Retinal pigment epithelial cell (primary cell): ENCODE data around the gene NUAK1.

Source experiments
- DNase-seq: peaks from one replicate; pipeline ENCODE4 v3.0.0-alpha.2; 2010; ENCODE audit warnings: low read depth
- H3K4me3 ChIP-seq: 2 replicates; pipeline ENCODE4 v1.5.1; 2011; ENCODE audit warnings: mild to moderate bottlenecking, low read length, control low read depth, moderate library complexity
- TF ChIP-seq, protein P1 (sequence below): conservative IDR thresholded peaks from 2 replicates; pipeline ENCODE4 v1.5.1; 2011; ENCODE audit warnings: low read depth, low read length, control low read depth, inconsistent platforms

The NUAK1 gene

DNA sequence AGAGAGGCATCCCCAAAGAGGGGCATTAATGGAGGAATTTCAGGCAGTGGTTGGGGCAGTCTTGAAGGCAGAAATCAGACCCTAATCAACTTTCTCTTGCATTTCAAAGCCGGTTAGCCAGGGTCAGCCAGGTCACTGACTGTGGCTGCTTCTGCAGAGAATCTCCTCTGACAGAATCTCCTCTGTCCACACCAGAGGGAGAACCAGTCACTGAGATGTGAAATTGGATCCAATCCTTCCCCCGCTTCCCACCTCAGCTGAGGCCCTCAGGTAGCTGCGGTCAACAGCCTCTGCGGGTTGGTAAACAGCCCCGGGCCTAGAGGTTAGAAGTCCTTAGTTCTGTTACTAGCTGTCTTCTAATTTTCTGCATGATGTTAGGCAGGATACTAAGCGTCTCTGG, 39.8 kb upstream of the NUAK1 start:
- no peak for DNase-seq
- TF ChIP-seq, protein P1, sequence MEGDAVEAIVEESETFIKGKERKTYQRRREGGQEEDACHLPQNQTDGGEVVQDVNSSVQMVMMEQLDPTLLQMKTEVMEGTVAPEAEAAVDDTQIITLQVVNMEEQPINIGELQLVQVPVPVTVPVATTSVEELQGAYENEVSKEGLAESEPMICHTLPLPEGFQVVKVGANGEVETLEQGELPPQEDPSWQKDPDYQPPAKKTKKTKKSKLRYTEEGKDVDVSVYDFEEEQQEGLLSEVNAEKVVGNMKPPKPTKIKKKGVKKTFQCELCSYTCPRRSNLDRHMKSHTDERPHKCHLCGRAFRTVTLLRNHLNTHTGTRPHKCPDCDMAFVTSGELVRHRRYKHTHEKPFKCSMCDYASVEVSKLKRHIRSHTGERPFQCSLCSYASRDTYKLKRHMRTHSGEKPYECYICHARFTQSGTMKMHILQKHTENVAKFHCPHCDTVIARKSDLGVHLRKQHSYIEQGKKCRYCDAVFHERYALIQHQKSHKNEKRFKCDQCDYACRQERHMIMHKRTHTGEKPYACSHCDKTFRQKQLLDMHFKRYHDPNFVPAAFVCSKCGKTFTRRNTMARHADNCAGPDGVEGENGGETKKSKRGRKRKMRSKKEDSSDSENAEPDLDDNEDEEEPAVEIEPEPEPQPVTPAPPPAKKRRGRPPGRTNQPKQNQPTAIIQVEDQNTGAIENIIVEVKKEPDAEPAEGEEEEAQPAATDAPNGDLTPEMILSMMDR: no peak
- no peak overlapping the region for H3K4me3 ChIP-seq

DNA sequence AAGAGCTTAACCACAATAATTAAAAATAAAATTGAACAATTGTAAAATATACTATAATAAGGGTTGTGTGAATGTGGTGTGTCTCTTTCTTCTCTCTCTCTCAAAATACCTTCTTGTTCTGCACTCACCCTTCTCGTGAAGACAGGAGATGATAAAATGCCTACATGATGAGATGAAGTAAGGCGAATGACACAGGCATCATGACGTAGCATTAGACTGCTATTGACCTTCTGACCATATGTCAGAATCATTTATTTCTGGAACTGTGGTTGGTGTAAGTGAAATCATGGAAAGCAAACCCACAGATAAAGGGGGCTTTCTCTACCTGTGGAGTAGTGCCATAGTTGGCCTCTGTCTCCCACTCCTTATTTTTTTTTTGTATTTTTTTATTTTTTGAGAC, 37.8 kb upstream of the NUAK1 start:
- no peak overlapping the region for H3K4me3 ChIP-seq

DNA sequence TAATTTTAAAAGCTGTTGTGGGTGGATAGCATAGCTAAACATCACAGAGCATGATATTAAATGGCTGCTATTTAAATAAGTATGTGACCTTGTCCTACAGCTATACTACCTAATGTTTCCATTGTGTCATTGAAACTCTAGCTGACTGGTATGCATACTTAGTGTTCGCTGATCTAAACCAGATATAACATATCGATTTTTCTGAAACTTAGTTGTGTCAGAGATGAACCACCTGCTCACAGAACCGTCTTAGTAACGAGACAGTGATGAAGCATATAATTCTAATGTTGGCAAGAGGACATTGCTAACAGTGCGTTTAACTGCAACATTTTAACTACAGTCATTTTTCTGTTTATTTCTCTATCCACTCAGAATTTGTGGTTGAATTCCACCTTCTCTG, 36.1 kb upstream of the NUAK1 start:
- TF ChIP-seq, protein P1: no peak

More for the DNA sequence above, 37.8 kb upstream of the NUAK1 start:
- TF ChIP-seq, protein P1: no peak
- DNase-seq: no peak

DNA sequence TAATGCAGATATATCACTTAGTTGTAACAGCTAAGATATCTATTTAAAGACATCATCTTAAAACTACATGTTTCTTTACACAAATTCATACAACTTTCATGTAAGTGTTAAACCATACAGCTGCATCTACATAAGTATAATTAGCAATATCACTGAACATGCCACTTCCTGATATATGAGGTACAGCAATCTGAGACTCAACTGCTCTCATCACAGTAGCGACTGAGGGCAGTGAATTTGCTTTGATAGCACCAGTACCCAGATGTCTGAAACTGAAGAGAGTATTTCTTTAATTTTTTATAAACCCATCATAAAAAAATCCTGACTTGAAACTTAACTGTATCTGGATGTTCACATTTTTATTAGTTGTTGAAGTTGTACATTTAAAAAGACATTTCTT, 34.7 kb upstream of the NUAK1 start:
- TF ChIP-seq, protein P1: no peak
- DNase-seq: no peak
- no peak overlapping the region for H3K4me3 ChIP-seq

More for the DNA sequence above, 36.1 kb upstream of the NUAK1 start:
- H3K4me3 ChIP-seq: no peak overlapping the region
- no peak for DNase-seq

DNA sequence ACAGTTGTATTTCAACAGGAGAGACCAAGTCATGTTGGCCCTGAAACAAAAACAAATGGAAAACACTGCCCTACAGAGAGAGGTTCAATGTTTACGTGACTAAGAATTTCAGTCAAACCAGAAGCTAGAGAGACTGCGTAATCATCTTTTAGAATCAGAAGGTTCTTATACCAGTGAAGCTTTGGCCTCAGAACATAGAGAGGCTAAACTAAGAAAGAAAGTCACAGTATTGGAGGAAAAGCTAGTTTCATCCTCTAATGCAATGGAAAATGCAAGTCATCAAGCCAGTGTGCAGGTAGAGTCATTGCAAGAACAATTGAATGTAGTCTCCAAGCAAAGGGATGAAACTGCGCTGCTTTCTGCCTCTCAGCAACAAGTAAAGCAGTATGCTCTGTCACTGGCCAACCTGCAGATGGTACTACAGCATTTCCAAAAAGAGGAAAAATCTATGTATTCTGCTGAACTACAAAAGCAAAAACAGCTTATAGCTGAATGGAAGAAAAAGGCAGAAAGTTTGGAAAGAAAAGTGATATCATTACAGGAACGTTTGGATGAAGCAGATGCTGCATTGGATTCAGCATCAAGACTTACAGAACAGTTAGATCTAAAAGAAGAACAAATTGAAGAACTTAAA, 32.5 kb upstream of the NUAK1 start:
- DNase-seq: no peak
- H3K4me3 ChIP-seq: no peak overlapping the region
- TF ChIP-seq, protein P1: no peak

DNA sequence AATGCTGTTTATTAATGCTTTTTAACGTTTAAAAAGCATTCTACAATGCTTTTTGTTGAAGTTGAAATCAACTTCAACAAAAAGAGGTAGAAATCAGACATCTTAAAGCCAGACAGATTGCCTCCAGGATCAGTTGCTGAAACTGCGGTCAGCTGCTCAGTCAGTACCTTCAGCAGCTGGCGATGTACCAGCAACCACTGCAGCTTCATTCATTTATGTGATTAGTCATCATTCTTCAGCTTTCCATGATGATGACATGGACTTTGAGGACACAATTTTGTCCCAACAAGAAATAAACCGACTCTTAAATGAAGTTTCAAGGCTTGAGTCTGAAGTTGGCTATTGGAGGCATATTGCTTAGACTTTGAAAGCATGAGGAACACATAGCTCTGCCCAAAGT, 31.5 kb upstream of the NUAK1 start:
- TF ChIP-seq, protein P1: no peak
- DNase-seq: no peak
- no peak overlapping the region for H3K4me3 ChIP-seq

DNA sequence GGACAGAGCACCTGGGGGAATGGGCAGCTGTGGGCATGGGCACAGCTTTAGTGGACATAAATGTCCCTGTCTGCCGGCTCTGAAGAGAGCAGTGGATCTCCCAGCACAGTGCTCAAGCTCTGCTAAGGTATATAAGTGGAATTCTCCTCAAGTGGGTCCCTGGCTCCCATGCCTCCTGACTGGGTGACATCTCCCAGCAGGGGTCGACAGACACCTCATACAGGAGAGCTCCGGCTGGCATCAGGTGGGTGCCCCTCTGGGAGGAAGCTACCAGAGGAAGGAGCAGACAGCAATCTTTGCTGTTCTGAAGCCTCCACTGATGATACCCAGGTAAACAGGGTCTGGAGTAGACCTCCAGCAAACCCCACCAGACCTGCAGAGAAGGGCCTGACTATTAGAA, 25.0 kb upstream of the NUAK1 start:
- TF ChIP-seq, protein P1: no peak
- DNase-seq: no peak
- H3K4me3 ChIP-seq: no peak overlapping the region
